IPS DF 6.9 (cell line): Measurements from ENCODE around the gene VAMP5.

Source experiments
- DNase-seq: peaks from one replicate; pipeline ENCODE4 v3.0.0-alpha.2; 2013; ENCODE audit warnings: low read depth, low spot score
- H3K27ac ChIP-seq: one replicate; pipeline ENCODE4 v1.5.1; 2013; ENCODE audit warnings: low read length, control low read depth
- H3K27me3 ChIP-seq: 2 replicates; pipeline ENCODE4 v1.6.1; 2013; ENCODE audit warnings: mild to moderate bottlenecking, low read length; ENCODE audit not compliant: control insufficient read depth, insufficient read depth
- H3K36me3 ChIP-seq: 2 replicates; pipeline ENCODE4 v1.6.1; 2013; ENCODE audit warnings: low read length; ENCODE audit not compliant: control insufficient read depth, insufficient read depth
- H3K4me1 ChIP-seq: 2 replicates; pipeline ENCODE4 v1.6.1; 2013; ENCODE audit warnings: low read length; ENCODE audit not compliant: control insufficient read depth, insufficient read depth
- H3K4me3 ChIP-seq: 2 replicates; pipeline ENCODE4 v1.5.1; 2013; ENCODE audit warnings: mild to moderate bottlenecking, low read length
- H3K9me3 ChIP-seq: 2 replicates; pipeline ENCODE4 v1.6.1; 2013; ENCODE audit warnings: low read length, inconsistent platforms; ENCODE audit not compliant: control insufficient read depth, insufficient read depth
- WGBS: extraction: QIAGEN DNeasy Blood & Tissue Kit; methylation state at CpG from one replicate; pipeline ENCODE4 v1.1.7; 2013; ENCODE audit warnings: mixed read lengths, missing lambda C conversion rate; ENCODE audit not compliant: insufficient read length, insufficient coverage; 5-methylcytosine and 5-hydroxymethylcytosine counted together

The VAMP5 gene, protein sequence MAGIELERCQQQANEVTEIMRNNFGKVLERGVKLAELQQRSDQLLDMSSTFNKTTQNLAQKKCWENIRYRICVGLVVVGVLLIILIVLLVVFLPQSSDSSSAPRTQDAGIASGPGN

DNA sequence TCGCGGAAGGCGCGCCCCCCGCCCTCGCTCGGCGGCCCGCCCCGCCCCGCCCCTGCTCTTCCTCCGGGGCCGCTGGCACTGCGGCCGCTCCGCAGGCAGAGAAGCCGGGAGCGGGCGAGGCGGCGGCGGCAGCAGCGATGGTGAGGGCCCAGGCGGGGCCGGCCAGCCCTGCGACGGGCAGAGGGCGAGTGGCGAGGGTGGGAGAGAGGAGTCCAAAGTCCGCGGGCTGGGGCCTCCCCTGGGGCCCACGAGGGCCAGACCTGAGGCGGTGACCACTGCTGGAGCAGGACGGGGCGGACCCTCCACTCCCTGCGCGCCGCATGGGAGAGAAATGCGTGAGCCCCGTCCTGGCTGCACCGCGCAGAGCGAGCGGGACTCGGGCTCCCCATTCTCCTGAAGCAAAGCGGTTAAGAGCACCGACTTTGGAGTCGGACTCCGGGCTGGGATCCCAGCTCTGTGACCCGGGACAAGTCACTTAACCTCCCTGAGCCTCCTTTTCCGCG, at the start of gene VAMP5:
VAMP5 (plus strand) TSS at position 78 of the 503 bp plus-strand sequence; CDS start at position 138, 60 bp downstream.
- Histone ChIP-seq H3K4me3 (peak within 1 kb of the TSS; percentile 28; the same call in 1 of the 2 replicates), H3K27me3 (peaks cover 9% of the 10 kb centered on the region; the same call in 1 of the 2 replicates), H3K9me3 (no peaks in the 10 kb centered on the region), H3K36me3 (no peaks in the 10 kb centered on the region; the same call in 1 of the 2 replicates), H3K4me1 (no peaks in the 10 kb centered on the region), H3K27ac (no peak within 1 kb of the TSS)
- DNase-seq, result no peak
- WGBS, result no CpG with 5 or more reads among the region's 52 CpGs

DNA sequence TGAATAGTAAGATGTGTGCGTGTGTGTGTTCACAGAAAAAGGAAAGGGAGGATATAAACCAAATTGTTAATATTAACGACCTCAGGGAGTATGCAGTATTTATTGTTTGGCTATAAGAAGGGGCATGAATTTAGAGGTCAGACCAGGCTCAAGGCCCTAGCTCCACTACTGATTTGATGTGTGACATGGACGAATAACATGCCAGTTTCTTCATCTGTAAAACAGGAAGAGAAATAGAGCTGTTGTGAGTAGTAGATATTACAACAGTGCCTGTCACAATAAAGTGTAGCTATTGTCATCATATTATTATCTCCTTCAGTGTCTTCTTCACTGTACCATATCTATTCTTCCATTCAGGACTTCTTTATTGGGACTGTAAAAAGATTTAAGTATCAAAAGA, 49.4 kb upstream of the VAMP5 start:
- no peaks in the 10 kb centered on the region for H3K9me3 ChIP-seq
- H3K27me3 ChIP-seq, result no peaks in the 10 kb centered on the region
- no peak overlapping the region for H3K4me3 ChIP-seq
- no peaks in the 10 kb centered on the region for H3K36me3 ChIP-seq
- DNase-seq, result no peak
- no CpG with 5 or more reads among the region's 3 CpGs for WGBS
- no peaks in the 10 kb centered on the region for H3K4me1 ChIP-seq
- H3K27ac ChIP-seq, result no peak overlapping the region

GRCh38 chr2:85536479-85536878, 47.8 kb upstream of the VAMP5 start:
- Histone ChIP-seq H3K27ac (no peak overlapping the region), H3K9me3 (no peaks in the 10 kb centered on the region), H3K27me3 (no peaks in the 10 kb centered on the region), H3K4me3 (no peak overlapping the region), H3K4me1 (no peaks in the 10 kb centered on the region), H3K36me3 (peaks cover 1% of the 10 kb centered on the region; the same call in 1 of the 2 replicates)
- DNase-seq, result no peak
- WGBS, result no CpG with 5 or more reads among the region's 3 CpGs

- Histone ChIP-seq H3K4me3 (peak overlapping the region; percentile 96), H3K9me3 (no peaks in the 10 kb centered on the region), H3K27me3 (no peaks in the 10 kb centered on the region), H3K27ac (no peak overlapping the region), H3K36me3 (peaks cover 15% of the 10 kb centered on the region), H3K4me1 (no peaks in the 10 kb centered on the region)
- no CpG with 5 or more reads among the region's 35 CpGs for WGBS
- no peak for DNase-seq
Observed at GRCh38 chr2:85537600-85538506, 46.4 kb upstream of the VAMP5 start.

GRCh38 chr2:85538507-85539360, 45.5 kb upstream of the VAMP5 start, which contains the start of gene MAT2A:
Gene MAT2A, plus strand, starts transcription at chr2:85539168. Its CDS starts 120 bp downstream, at chr2:85539288.
- H3K27me3 ChIP-seq, result no peaks in the 10 kb centered on the region
- H3K9me3 ChIP-seq, result no peaks in the 10 kb centered on the region
- no peaks in the 10 kb centered on the region for H3K4me1 ChIP-seq
- peak within 1 kb of the TSS; percentile 96 for H3K4me3 ChIP-seq
- DNase-seq, result peak; percentile 79
- H3K36me3 ChIP-seq, result peaks cover 19% of the 10 kb centered on the region
- no peak within 1 kb of the TSS for H3K27ac ChIP-seq
- WGBS, result no CpG with 5 or more reads among the region's 92 CpGs

DNA sequence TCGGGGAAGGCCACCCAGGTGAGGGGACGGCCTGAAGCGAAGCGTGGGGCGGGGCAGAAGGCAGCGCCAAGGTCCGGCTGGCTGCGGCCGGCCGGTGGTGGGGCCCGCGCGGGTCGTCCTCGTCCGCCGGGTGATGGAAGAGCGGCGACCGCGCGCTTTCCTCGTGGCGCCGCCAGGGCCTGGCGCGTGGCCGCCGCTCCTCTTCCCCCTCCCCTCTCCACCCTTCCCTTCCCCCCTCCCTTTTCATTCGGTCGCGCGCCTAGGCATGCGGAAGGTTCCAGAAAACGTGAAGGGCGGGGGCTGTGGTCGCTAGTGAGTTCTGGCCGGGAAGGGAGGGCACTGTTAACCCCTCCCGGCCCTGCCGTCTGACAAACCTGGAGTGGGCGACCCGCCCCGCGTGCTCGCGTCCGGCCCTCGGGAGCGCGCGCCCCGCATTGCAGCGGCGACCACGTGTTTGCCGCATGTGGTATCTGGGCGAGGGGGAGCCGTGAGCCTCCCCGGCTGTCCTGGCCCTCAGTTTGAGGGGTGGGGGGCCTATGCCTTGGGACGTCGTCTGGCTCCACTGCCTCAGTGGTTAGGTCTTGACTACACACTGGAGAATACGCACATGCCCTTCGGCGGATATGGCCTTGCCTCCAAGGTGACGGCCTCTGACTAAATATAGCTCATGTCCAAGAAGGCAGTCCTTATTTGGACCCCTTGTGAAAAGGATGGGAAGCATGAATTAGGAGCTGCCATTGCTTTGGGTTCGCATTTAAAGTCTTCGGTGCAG, 44.7 kb upstream of the VAMP5 start:
- H3K4me1 ChIP-seq, result no peaks in the 10 kb centered on the region
- no peaks in the 10 kb centered on the region for H3K9me3 ChIP-seq
- DNase-seq, result no peak
- no peak overlapping the region for H3K27ac ChIP-seq
- peak overlapping the region; percentile 96 for H3K4me3 ChIP-seq
- no CpG with 5 or more reads among the region's 67 CpGs for WGBS
- no peaks in the 10 kb centered on the region for H3K27me3 ChIP-seq
- H3K36me3 ChIP-seq, result peaks cover 25% of the 10 kb centered on the region

GRCh38 chr2:85540133-85540648, 44.0 kb upstream of the VAMP5 start:
- H3K27ac ChIP-seq, result no peak overlapping the region
- no peaks in the 10 kb centered on the region for H3K4me1 ChIP-seq
- WGBS, result no CpG with 5 or more reads among the region's 11 CpGs
- peak overlapping the region; percentile 96 for H3K4me3 ChIP-seq
- no peaks in the 10 kb centered on the region for H3K27me3 ChIP-seq
- DNase-seq, result no peak
- H3K9me3 ChIP-seq, result no peaks in the 10 kb centered on the region
- H3K36me3 ChIP-seq, result peaks cover 25% of the 10 kb centered on the region

DNA sequence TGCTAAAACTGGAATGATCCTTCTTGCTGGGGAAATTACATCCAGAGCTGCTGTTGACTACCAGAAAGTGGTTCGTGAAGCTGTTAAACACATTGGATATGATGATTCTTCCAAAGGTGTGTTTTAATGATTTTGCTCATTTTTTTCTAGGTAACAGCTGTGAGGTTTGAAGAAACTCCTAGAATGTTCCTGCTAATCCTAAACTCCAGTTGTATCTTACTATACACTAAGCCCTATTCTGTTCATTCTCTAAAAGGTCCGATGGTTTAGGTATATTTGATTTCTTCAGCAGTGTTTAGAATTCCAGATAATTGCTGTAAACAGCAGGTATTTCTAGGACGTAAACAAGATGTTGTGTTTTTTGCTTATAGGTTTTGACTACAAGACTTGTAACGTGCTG, 43.0 kb upstream of the VAMP5 start:
- Histone ChIP-seq H3K27me3 (no peaks in the 10 kb centered on the region), H3K9me3 (no peaks in the 10 kb centered on the region), H3K36me3 (peaks cover 25% of the 10 kb centered on the region), H3K4me1 (no peaks in the 10 kb centered on the region), H3K27ac (no peak overlapping the region), H3K4me3 (no peak overlapping the region)
- DNase-seq, result no peak
- no CpG with 5 or more reads among the region's 4 CpGs for WGBS

- H3K4me3 ChIP-seq, result no peak overlapping the region
- no peak for DNase-seq
- no peaks in the 10 kb centered on the region for H3K27me3 ChIP-seq
- H3K27ac ChIP-seq, result no peak overlapping the region
- H3K36me3 ChIP-seq, result peaks cover 25% of the 10 kb centered on the region
- no peaks in the 10 kb centered on the region for H3K4me1 ChIP-seq
- no CpG with 5 or more reads among the region's 5 CpGs for WGBS
- no peaks in the 10 kb centered on the region for H3K9me3 ChIP-seq
Observed at GRCh38 chr2:85541753-85542457, 42.3 kb upstream of the VAMP5 start.
